Left forelimb (tissue), 1 donor: Measurements from ENCODE around the gene DES.
"Not testable (repeated sequence)": the region's sequence is repeated elsewhere in the genome, so short reads cannot be mapped to it uniquely, and the experiment has no call there.

Experiments used
- DNase-seq: peaks from one replicate; pipeline ENCODE4 v3.0.0-alpha.2; 2018; ENCODE audit warnings: low spot score

DES gene

GRCh38 chr2:219418155-219419011, at the start of gene DES:
TSS of gene DES (plus strand) at chr2:219418377. CDS start at chr2:219418463, 86 bp downstream.
- no peak for DNase-seq

DNA sequence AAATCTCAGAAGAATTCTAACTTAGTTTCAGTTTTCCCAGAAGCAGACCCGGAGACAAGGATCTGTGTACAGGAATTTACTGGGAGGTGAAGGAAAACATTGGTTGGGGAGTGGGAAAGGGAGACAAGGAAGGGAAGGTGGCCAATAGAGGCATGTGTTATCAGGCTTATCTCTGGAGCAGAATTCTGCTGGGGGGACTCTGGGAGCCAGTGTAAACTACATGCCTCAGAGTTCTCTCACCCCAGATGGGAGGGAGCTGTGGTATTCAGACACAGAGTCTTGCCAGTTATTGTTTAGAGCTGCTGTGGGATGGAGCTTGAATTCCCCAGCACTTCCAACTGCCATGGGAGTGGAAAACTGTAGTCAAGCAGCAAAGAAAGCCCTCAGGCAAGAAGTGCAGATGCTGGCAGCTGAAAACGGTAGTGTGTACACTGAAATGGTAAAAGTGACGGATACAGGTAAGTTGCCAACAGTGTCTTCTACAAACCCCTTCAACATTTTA, 49.4 kb upstream of the DES start:
- DNase-seq, result no peak

DNA sequence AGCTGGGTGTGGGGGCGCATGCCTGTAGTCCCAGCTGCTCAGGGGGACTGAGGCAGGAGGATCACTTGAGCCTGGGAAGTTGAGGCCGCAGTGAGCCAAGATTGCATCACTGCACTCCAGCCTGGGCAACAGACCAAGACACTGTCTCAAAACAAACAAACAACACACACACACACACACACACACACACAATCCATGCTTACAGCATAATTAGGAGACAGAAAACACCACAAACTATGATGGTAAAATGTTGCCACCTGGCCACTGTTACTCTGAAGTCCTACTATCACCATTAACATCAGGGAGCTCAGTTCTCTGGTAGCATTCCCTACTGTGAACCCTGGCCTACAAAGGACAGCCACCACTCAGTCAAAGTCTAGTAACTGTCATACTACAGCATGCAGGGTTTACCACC, 48.7 kb upstream of the DES start:
- DNase-seq, result no peak

DNA sequence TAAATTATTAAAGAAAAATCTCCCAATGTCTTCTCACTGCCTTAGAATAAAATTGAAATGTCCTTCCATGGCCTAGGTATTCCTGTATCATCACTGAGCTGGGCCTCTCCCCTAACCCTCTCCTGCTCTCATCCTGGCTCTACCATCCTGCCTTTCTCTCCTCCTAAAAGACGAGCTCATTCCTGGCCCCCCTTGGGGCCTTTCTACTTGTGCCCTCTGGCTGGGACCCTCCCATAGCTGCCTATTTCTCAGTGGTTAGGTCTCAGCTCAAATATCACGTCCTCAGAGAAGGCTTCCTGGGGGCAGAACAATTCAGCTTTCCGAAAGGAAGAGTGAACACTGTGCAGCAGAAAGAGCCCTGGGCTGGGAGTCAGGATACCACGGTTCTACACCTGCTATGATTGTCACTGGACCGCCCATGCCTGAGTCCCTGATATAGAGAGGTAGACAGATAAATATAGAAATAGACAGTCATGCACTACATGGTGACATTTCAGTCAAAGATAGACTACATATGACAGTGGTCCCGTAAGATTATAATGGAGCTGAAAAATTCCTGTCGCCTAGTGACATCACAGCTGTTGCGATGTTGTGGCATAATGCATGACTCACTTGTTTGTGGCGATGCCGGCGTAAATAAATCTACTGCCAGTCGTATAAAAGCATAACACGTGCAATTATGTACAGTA, 39.9 kb upstream of the DES start:
- no peak for DNase-seq

DNA sequence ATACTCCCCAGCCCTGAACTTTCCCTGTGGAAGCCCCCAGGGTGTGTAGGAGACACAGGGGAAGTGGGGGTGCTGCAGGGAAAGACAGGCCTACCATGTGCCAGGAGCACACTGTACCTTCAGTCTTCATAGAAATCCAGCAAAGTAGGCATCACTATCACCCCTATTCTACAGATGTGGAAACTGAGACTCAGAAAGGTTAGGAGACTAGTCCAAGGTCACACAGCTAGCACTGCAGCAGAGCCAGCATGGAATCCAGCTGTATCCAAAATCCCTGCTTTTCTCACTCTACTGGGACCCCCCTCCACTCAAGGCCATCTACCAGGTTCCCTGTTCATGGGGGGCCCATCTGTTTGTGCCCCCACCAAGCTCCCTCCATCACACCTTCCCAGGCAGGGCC, 37.3 kb upstream of the DES start:
- DNase-seq, result no peak

DNA sequence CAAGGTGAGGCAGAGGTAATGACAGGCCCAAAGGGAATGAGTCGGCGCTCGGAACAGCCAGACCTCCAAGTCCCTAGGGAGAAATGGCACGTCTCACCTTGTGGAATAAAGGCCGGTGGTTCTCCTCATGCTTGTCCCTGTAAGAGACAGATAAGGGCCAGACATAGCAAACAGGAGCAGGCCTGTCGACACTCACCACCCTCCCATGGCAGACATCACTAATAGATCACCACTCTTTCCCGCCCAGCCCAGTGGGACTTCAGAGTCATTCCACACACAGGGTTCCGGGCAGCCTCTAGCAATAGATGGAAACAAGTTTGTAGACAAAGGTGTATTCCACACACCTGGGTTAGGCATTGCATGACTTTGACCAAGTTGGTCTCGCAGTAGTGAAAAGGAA, 36.7 kb upstream of the DES start:
- DNase-seq, result no peak

DNA sequence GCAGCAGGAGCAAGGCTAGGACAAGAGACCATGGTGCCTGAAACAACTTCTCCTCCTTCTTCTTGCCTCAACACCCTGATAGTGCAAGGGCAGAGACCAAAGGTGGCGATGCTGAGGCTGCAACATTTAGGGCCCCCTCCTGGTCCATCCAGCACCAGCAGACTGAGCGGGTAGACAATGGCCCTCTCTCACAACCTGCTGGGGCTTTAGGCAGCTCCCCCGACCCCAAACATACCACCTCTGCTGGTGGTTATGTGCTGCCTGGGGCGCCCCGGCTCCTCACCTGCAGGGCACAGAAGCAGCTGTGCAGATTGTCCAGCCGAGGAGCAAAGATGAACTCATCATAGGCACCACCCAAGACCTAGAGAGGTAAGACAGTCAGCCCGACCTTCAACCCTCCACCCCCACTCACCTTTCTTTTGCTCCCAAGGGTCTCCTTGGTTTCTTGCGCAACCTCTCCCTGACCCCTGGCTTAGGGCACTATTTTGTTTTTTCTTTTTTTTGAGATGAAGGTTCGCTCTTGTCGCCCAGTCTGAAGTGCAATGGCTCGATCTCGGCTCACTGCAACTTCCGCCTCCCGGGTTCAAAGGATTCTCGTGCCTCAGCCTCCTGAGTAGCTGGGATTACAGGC, 34.0 kb upstream of the DES start:
- DNase-seq, result no peak

DNA sequence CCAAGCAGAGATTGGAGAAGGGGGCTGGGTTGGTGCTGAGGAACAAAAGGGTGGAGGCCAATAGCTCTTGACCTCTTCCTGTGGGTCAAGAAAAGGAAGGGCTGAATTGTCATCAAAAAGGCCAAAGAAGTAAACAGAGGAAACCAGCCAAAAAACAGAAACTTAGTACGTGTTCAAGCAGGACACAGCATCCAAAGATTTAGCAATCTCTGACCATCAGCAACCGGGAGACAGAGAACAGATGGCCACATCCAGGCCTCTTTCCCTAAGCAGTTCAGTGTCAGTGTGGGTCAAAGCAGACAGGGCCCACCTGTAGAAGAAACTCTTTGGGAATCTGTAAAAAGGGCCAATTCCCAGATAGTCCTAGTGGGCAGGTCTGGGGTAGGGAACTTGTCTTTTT, 33.3 kb upstream of the DES start:
- no peak for DNase-seq

DNA sequence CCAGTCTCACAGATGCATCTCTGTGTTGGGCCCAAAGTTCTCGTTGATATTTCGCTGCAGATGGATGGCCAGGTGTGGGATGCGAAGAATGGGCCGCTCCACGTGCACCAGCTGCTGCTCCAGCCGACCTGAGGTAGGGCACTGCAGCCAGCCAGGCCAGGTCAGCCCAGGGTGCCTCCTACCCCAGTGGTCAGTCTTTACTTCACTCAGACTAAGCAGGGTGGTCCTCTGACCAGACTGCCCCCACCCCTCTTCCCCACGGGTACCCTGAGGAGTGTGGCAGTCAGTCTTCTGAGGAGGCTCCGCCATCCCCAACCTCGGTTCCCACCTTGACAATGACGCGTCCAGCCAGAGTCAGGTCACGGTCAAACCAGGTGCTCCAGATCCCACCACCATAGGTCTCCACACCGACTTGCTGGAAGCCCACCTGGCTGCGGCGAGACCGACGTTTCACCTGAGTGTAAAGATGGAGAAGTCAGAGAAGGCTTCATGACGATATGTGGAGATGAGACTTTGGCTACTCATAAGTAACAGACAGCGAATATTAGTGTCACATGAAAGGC, 32.1 kb upstream of the DES start:
- DNase-seq, result no peak

DNA sequence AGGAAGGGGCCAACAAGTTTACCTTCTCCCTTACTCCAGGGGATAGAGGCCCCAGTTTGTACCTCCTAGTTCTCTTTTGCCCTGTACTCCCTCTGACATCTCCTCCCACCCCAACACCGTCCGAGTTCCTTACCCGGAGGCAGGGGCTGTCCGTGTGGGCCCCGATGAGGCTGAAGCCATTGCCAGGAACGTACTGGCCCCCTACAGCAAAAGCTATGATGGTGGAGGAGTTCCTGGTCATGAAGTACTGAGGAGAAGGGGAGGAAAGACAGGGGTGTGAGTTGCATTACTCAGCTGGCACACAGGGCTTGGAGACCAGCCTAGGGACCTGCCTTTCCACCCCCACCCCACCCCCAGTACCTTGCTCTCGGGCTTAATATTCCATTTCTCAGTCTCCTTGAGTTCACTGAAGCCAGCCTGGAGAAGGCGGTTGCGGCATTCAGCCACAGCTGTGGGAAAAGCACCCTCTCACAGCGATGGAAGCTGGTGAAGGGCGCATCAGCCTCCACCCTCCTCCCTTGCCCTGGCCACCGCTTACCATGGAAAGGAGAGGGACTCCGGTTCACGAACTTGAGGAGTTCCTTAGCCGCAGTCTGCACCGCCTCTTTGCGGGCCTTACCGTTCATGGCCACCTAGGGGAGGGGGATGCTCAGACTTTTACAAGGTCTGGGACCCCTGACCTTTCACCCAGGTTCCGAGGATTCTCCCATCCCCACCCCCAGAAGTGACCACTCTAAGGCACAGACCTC, 31.5 kb upstream of the DES start:
- DNase-seq, result no peak

DNA sequence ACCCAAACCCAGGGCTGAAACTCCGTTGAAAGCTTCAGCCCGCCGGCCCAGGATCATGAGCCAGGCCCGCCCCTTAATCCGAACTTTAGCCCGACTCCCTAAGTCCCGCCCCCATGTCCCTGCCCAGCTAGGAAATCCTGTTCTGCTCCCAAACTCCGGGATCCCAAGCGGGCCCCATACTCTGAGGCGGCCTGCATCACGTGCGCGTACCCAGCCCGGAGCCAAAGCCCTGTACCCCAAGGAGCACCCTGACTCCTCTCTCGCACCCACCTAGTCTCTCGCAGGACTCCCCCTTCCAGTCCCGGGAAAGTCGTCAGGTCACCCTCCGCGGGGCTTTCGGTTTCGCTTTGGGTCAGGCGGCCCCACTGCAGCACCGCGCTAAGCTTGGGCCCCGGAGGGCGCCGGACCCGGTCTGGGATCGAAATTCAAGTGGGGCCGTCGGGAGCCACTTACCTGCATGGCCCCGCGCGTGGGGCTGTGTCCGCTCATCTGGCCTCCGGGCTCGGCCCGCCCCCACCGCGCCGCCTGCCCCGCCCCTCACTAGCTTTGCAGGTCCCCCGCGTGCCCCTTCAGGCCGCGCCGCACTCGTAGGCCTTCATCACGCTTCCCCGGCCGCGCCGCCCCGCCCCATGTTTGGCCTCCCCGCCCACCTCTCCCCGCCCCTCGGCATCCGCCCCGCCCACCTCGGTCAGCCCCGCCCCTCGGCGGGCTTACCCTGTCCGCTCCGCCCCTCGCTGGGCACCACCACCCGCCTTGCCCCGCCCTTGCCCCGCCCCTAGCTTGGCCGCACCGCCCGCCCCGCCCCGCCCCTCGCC, 30.7 kb upstream of the DES start, which contains the start of gene DNPEP:
DNPEP (minus strand) TSS at position 607 of the 815 bp plus-strand sequence; CDS start at position 489, 118 bp downstream.
- DNase-seq, result peak; percentile 99

- peak; percentile 99 for DNase-seq
Measured at GRCh38 chr2:219388121-219388906, 29.9 kb upstream of the DES start.

GRCh38 chr2:219388907-219389156, 29.3 kb upstream of the DES start:
- no peak for DNase-seq

DNA sequence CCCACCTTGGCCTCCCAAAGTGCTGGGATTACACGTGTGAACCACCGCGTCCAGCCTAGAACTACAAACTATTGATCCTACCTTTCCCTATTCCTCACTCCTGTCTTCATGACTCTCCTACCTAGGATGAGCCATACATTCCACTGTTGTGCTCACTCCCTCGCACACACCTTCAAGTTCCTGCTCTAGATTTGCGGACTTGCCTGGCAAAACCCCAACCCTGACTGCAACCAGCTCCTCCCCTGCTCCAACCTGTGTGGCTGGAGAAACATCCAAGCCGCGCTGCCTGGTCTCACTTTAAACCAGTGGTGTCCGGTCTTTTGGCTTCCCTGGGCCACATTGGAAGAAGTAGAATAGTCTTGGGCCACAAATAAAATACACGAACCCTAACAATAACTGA, 25.4 kb upstream of the DES start:
- DNase-seq, result no peak

- not testable (repeated sequence) for DNase-seq
Measured at GRCh38 chr2:219395056-219395455, 23.1 kb upstream of the DES start.

DNA sequence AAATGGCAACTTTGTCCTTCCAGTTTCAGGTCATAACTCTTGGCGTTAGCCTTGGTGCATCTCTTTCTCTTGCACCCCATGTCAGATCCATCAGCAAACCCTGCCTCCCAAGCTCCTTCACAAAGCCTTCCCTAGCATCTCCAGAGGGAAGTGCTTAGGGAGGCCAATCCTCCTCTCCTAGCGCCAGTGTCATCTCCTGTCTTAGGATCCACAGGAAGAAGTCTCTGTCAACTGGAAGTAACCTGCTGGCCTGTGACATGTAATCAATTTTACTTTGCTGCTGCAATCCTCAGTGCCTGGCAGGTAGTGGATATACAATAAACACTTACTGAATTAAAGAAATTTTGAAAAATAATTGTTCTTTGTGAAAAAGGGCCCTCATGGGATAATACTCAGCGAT, 22.6 kb upstream of the DES start:
- no peak for DNase-seq

DNA sequence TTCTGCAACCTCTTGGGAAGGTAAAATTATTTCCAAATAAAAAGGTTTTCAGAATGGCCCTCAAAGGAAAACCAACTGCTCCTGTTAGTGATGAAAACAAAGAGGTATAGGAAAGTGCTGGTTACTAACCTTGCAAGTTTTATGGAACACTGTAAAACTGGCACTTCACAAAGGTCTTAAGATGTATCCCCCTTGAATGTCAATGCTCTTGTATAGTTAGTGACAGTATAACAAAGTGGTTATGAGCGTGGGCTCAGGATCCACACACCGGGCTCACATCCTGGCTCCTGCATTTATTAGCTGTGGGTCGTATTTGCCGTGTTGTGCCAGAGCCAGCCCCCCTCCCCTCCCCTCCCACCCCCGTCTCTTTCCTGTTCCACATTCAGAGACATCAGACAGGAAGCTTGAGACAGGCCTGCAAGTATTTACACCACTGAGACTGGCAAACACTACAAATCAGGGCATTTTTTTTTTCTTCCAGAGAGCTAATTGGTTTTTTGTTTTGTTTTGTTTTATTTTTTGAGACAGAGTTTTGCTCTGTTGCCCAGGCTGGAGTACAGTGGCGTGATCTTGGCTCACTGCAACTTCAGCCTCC, 21.2 kb upstream of the DES start:
- DNase-seq, result no peak

DNA sequence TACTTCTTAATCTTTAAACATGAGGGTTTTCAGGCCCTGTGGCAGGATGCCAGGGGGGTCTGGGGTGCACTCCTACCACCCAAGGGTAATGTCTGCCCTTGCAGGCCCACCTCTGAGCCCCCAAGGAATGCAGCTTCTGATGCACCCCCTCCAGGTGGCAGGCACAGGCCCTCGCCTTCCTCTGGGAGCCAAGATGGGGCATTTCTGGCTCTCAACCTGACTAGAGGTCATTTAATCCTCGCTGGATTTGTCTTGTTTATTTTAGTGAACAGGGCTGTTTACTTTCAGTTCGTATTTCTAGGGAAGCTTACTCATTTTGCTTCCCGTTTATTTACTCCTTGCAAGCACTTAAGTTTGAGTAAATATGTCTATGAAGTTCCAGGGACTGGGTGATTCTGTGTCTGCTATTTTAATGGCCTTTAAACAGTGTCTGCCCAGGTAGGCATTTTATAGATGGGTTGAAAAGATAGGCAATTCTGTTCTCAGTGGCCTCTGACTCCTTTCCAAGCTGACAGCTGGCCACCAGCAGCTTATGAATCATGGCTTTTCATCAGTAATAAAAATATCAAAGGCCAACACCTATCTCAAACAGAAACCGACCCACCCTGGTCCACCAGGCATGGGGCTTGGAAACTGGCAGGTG, 19.3 kb upstream of the DES start:
- no peak for DNase-seq
